IPS DF 19.7 (cell line): ENCODE measurements around the gene RNF224.
A peak's percentile ranks its signal among the peaks of the same experiment; 100 is the strongest.
"Not testable (repeated sequence)": the region's sequence is repeated elsewhere in the genome, so short reads cannot be mapped to it uniquely, and the experiment has no call there.

Source experiments
- DNase-seq: peaks from one replicate; pipeline ENCODE4 v3.0.0-alpha.2; 2013; ENCODE audit warnings: low read depth, low spot score

Gene RNF224

GRCh38 chr9:137240841-137241489 is 13.7 kb downstream of the RNF224 start, which contains the start of gene TUBB4B:
TUBB4B (plus strand) TSS chr9:137241287; CDS start chr9:137241361, 74 bp downstream.
- DNase-seq = peak; percentile 100

DNA sequence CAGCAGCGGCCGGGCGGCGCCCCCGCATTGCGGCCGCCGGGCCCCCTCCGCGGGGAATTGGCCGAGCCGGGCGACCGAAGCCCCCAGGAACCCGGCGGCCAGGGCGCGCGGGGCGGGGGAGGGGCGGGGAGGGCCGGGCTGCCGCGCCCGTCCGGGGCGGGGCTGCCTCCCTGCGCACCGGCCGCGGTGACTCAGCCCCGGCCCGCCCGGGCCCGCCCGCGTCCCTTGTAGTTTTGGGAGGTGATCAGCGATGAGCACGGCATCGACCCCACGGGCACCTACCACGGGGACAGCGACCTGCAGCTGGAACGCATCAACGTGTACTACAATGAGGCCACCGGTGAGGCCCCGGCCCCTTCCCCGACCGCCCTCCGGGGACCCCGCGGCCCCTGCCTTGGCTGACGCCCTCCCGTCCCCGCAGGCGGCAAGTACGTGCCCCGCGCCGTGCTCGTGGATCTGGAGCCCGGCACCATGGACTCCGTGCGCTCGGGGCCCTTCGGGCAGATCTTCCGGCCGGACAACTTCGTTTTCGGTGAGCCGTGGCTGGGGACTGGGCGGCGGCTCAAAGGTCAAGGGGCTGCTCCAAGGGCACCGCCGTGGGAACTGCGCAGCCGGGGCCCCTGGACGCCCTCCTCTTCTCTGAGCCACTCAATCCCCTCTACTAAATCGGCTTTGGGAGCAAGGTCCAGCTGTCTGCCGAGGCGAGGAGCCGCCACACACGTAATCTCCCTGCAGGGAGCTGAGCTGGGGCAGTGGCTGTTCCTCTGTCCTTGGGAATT is 14.4 kb downstream of the RNF224 start:
- DNase-seq = no peak

DNA sequence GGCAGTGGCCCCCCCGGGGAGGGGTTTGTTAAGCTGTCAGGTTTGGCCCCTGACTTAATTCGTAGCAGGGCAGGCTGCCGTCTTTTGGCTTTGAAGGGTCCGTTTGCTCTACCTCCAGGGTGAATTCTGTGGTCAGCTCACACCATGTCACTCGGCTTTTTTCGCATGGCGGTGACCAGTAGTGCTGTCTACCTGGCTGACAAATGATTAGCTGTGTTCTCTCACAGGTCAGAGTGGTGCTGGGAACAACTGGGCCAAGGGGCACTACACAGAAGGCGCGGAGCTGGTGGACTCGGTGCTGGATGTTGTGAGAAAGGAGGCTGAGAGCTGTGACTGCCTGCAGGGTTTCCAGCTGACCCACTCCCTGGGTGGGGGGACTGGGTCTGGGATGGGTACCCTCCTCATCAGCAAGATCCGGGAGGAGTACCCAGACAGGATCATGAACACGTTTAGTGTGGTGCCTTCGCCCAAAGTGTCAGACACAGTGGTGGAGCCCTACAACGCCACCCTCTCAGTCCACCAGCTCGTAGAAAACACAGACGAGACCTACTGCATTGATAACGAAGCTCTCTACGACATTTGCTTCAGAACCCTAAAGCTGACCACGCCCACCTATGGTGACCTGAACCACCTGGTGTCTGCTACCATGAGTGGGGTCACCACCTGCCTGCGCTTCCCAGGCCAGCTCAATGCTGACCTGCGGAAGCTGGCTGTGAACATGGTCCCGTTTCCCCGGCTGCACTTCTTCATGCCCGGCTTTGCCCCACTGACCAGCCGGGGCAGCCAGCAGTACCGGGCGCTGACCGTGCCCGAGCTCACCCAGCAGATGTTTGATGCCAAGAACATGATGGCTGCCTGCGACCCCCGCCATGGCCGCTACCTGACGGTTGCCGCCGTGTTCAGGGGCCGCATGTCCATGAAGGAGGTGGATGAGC is 15.2 kb downstream of the RNF224 start:
- no peak for DNase-seq

GRCh38 chr9:137243266-137243625 is 15.9 kb downstream of the RNF224 start:
- not testable (repeated sequence) for DNase-seq

DNA sequence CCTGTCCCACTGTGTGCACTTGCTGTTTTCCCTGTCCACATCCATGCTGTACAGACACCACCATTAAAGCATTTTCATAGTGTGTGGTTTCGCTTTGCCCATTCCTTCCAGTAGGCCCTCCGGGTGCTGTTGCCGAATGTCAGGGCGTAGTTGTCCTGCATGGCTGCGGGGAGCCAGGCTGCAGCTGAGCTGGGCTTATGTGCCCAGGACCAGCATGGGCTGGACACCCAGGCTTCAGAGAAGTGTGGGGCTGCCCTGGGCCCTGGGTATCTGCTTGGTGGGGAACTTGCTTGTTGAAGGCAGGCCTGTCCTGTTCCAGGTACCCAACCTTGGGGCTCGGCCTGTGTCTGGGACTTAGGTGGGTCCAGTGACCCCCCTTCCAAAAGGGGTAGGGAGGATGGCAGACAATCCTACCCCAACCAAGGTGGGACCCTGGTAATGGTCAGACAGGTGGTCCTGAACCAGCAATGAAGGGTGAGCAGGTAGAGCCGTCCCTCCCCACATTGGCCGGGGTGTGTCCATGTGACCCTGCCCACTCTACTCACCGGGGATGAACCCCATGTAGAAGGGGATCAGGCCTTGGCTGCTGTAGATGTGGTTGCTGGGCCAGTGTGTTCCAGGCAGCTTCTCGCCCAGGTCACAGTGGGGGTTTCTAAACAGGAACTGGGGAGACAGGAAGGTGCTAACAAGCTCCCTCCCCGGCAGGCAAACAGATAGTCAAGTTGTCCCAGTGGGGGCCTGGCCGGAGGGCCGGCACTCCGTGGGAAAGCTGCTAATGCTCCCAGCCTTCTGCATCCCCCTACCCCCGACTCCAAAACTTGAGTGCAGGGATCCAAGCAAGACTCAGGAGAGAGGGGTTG is 16.6 kb downstream of the RNF224 start:
- DNase-seq = no peak

DNA sequence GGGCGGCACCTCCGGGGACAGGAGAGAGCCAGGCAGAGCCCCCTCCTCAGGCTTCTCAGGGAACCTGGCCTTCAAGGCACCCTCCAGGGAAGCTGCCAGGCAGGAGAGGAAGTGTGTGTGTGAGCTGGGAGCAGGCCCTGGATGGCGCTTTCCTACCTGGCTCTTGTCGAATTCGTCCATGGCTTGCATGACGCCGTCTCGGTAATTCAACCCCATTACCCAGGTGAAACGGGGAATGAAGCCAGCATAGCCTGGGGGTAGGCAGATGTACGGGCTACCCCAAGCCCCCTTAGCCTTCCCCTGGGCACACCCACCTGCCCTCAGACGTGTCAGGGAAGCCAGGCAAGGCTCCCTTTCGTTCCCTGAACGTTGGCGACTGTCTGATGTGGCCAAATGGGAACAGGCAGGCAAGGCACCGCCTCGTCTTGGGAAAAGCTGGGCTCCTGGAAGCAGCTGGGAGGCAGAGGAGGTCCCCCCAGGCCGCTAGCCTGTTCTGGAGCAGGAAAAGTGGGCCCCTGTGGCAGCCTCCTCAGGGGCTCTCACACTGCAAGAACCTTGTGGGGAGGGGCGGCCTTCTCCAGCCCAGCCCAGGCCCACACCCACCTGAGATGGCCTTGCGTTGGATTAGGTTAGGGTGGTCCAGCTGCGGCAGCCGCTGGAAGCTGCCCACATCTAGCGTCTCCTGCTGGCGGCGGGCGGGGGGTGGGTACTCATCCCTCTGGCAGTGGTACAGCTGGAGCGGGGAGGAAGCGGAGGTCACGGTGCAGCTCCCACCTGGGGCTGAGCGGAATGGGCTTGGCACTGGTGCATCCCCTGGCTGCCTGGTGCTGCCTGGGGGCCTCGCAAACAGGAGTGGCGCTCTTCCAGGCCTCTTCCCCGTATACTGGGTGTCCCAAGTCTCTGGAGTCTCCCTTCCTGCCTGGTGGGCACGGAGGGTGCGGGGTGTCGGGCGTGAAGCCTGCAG is 17.5 kb downstream of the RNF224 start:
- DNase-seq = no peak

DNA sequence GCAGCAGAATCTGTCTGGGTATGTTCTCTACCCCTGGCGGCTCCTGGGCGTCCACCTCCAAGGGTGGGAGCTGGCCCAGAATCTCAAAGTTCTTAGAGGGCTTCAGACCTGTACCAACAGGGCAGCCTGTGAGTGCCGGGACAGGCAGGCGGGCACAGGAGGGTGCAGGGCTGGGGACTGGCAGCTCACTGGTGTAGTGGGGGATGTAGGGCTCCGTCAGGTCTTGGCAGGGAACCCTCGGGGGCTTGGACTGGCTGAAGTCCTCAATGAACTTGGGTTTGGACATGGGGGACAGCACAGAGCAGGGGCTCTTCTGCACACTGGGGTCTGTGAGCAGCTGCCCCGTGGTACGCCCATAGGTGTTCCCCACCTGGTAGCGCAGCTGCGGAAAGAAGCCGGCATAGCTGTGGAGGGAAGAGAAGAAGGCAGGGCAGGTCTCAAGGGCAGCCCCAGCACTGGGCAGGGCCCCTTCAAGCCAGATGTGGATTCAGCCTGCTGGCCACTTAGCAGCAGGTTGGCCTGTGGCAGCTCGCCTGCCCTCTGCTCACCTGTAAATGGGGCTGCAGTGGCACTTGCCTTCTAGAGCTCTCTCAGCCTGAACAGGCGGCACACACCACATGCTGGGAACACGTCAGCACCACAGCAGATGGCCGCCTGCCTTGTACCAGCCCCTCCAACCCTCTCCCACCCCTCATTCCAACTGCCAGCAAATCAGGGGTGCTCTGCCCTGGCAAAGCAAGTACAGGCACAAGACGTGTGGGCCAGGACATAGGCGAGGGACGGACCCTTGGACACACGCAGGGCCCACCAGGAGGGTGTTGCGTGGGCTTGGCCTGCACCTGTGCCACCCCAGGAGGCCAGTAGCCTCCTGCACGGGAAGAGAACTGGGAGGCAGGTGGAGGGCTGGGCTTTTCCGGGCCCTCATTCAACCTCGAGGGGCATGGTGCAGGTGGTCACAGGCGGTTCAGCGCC is 18.4 kb downstream of the RNF224 start:
- no peak for DNase-seq

- no peak for DNase-seq
Measured at GRCh38 chr9:137247135-137247915, 20.0 kb downstream of the RNF224 start.

- no peak for DNase-seq
Measured at GRCh38 chr9:137247916-137248175, 20.5 kb downstream of the RNF224 start.

DNA sequence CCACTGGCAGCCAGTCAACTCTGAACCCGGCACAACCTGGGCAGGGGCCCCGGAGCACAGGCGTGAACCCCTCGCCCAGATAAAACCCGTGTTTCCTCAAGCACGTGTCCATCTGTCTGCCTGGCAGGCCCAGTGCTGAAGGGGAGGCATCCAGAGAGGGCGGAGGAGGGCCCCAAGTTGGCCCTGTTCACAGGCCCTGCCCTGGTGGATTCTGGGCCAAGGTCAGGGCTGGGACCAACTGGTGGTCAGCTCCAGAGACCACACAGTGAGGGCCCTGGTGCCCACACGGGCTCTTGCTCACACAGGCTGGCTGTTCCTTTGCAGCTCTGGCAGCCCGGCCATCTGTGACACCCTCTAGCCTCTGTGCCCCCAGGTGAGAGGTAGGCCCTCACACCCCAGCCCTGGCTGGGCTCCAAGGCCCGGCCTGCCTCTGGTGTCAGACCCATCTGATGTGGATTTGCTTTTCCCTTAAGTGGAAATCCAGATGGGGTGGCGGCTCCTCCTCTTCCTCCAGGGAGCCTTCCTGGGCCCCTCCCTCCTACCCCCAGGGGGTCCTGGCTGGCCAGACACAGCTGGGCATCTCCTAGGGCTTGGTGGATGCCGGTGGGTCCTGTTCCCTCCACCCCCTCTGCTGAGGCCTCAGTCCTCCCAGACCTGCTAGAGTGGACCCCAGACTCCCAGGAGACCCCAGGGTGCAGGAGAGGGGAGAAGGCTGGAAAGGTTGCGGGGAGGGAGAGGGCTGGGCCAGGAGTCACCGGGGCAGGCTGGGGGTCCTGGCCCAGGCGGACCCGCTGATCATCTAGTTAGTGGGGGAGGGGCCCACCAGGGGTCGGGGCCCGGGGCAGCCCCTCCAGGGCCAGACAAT is 23.3 kb downstream of the RNF224 start:
- DNase-seq = no peak

- no peak for DNase-seq
Measured at GRCh38 chr9:137251194-137251461, 23.8 kb downstream of the RNF224 start, which contains the start of gene STPG3. STPG3 (plus strand) TSS chr9:137251286; CDS start chr9:137251287, 1 bp downstream.

GRCh38 chr9:137251490-137252268 is 24.4 kb downstream of the RNF224 start:
- no peak for DNase-seq

DNA sequence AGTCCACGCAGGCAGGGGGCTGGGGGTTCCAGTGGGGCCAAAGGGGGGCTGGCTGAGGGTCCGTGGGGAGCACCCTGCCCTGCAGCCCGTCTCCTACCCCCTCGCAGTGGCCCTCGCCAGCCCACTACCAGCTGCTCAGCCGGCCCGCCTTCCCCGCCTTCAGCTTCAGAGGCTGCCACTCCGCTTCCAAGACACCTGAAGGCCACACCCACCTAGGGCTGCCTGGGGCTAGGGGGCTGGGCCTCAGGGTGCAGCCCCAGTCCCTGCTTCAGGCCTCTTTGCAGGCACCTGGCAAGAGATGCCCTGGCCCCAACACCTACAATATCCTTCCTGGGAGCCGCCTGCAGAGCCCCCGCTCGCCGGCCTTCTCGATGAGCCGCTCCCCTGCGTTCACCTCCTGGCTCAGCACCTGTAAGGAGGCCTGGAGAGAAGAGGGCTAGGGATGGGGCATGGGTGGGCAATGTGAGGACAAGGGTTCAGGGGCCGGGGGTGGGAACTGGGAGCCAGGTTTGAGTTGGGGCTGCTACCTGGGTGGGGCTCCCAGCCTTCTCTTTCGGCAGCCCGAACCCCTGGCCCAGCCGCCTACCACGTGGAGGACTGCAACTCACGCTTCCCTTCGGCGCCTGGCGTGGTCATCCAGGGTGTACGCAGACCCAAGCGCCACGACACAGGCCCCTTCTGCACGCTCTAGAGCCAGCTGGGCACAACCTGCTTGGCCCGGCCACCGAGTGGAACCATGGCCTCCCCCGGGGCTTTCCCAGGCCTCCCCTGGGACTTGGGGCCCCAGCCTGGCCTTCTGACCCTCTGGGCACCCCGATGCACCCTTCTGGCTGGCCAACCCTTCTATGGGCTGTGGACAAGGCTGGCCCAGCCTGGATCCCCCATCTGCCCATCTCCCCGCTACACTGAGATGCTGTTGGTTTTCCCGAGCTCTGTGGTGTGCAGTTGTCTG is 25.5 kb downstream of the RNF224 start:
- DNase-seq = no peak

GRCh38 chr9:137253717-137254623 is 26.7 kb downstream of the RNF224 start:
- no peak for DNase-seq
